K562 (cell line): ENCODE data around the gene RIPOR2. TPM values are rescaled to one million over a fixed set of nuclear protein-coding genes. Genes with fewer than 3 reads are reported as not detected.
A peak's percentile ranks its signal among the peaks of the same experiment; 100 is the strongest.

Experiments used
- ADNP ChIP-seq: fragments of 200-800 bp; sonication (Bioruptor generic); IDR thresholded peaks from 2 replicates; pipeline ENCODE4 v1.6.1; 2016; ENCODE audit warnings: missing genetic modification characterization, missing compliant biosample characterization
- HEY1 ChIP-seq: fragments of 250-450 bp; sonication (Bioruptor Pico); IDR thresholded peaks from 2 replicates; pipeline ENCODE4 v1.5.0; 2020; ENCODE audit warnings: mild to moderate bottlenecking, moderate library complexity, borderline replicate concordance
- MEF2A ChIP-seq: IDR thresholded peaks from 2 replicates; pipeline ENCODE4 v1.6.1; 2011; ENCODE audit warnings: low read depth, mild to moderate bottlenecking, low read length, moderate library complexity; ENCODE audit not compliant: control insufficient read depth
- SMARCC2 ChIP-seq: fragments of 450-650 bp; IDR thresholded peaks from 2 replicates; pipeline ENCODE4 v1.6.1; 2017; ENCODE audit warnings: antibody characterized with exemption, moderate library complexity, mild to moderate bottlenecking, low read depth
- SPI1 ChIP-seq: IDR thresholded peaks from 2 replicates; pipeline ENCODE4 v1.6.1; 2011; ENCODE audit warnings: low read depth, low read length, control low read depth, borderline replicate concordance
- TAL1 ChIP-seq: fragments of 450-650 bp; IDR thresholded peaks from 2 replicates; pipeline ENCODE4 v1.6.1; 2016; ENCODE audit warnings: mild to moderate bottlenecking
- ZNF695 ChIP-seq: fragments of 450-650 bp; formaldehyde crosslinking; IDR thresholded peaks from 2 replicates; pipeline ENCODE4 v1.4.0; 2020; ENCODE audit warnings: mild to moderate bottlenecking, moderate library complexity
- polyA plus RNA-seq, 8 experiments: library from polyadenylated mRNA; depleted of rRNA in 4 of 8; stranded (reverse) in 5 of 8; unstranded in 3 of 8; fragments of >200 nt; fragmentation: Nextera tagmentation in 2 of 8; fragmentation: Illumina TruSeq in 1 of 8; extraction: Ambion mirVana in 2 of 8; extraction: Trizol in 1 of 8; gene quantifications; 2 replicates each; pipeline versions ENCODE4 v1.2.1 to v1.2.3, GENCODE V29; 2011 to 2014; ENCODE audit warnings: inconsistent platforms in 1 of 8, missing spikeins in 1 of 8
- total RNA-seq, 7 experiments: library from RNA; depleted of rRNA in 6 of 7; stranded (reverse); fragments of >200 nt in 6 of 7; fragmentation: Illumina TruSeq in 2 of 7; extraction: Trizol in 2 of 7; gene quantifications; 2 replicates each; pipeline versions ENCODE4 v1.2.1 to v1.2.3, GENCODE V29; 2011 to 2021; ENCODE audit warnings: low replicate concordance in 1 of 7
- TF ChIP-seq, protein P1 (sequence below), 2 experiments: fragments of 450-650 bp; IDR thresholded peaks; 2 replicates each; pipeline ENCODE4 v1.6.1; 2016; ENCODE audit warnings: mild to moderate bottlenecking in 2 of 2, borderline replicate concordance in 1 of 2, low read depth in 1 of 2, moderate library complexity in 1 of 2
- TF ChIP-seq, protein P2 (sequence below): IDR thresholded peaks from 2 replicates; pipeline ENCODE4 v1.6.1; 2011; ENCODE audit not compliant: insufficient read length; ENCODE audit errors: extremely low read depth
- TF ChIP-seq, protein P3 (sequence below): sonication (generic); formaldehyde crosslinking; IDR thresholded peaks from 2 replicates; pipeline ENCODE4 v1.8.0; 2022; ENCODE audit warnings: mild to moderate bottlenecking, missing genetic modification reagents
- TF ChIP-seq, protein P4 (sequence below): fragments of 250-450 bp; sonication (Bioruptor Pico); IDR thresholded peaks from 2 replicates; pipeline ENCODE4 v1.8.0; 2022; ENCODE audit warnings: inconsistent platforms, mild to moderate bottlenecking, moderate library complexity, borderline replicate concordance

The RIPOR2 gene
- total and polyA plus RNA-seq, 9 of the 15 experiments (the other 6 are each of a cell fraction or from before 2014, with no cell fraction given) = 0.04 to 1.0 (median 0.47) TPM; not detected in 2

DNA sequence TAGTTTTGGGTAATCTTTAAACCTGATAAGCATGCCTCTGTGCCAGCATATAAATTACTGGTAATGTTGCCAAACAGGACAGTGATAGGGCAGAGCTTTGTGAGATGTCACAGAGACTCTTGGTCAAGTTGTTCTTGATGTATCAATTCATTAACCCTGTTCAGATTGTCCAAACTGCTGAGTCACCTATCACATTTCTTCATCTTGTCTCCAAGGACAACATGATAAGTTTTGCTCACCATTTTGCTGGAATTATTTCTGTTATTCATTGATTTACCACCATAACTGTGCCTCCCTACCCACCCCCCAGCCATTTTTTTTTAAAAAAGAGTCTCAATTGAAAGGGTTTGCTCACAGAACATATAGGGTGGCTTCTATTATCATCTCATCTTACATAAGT is 180.5 kb downstream of the RIPOR2 start (continued):
- TF ChIP-seq, protein P1, sequence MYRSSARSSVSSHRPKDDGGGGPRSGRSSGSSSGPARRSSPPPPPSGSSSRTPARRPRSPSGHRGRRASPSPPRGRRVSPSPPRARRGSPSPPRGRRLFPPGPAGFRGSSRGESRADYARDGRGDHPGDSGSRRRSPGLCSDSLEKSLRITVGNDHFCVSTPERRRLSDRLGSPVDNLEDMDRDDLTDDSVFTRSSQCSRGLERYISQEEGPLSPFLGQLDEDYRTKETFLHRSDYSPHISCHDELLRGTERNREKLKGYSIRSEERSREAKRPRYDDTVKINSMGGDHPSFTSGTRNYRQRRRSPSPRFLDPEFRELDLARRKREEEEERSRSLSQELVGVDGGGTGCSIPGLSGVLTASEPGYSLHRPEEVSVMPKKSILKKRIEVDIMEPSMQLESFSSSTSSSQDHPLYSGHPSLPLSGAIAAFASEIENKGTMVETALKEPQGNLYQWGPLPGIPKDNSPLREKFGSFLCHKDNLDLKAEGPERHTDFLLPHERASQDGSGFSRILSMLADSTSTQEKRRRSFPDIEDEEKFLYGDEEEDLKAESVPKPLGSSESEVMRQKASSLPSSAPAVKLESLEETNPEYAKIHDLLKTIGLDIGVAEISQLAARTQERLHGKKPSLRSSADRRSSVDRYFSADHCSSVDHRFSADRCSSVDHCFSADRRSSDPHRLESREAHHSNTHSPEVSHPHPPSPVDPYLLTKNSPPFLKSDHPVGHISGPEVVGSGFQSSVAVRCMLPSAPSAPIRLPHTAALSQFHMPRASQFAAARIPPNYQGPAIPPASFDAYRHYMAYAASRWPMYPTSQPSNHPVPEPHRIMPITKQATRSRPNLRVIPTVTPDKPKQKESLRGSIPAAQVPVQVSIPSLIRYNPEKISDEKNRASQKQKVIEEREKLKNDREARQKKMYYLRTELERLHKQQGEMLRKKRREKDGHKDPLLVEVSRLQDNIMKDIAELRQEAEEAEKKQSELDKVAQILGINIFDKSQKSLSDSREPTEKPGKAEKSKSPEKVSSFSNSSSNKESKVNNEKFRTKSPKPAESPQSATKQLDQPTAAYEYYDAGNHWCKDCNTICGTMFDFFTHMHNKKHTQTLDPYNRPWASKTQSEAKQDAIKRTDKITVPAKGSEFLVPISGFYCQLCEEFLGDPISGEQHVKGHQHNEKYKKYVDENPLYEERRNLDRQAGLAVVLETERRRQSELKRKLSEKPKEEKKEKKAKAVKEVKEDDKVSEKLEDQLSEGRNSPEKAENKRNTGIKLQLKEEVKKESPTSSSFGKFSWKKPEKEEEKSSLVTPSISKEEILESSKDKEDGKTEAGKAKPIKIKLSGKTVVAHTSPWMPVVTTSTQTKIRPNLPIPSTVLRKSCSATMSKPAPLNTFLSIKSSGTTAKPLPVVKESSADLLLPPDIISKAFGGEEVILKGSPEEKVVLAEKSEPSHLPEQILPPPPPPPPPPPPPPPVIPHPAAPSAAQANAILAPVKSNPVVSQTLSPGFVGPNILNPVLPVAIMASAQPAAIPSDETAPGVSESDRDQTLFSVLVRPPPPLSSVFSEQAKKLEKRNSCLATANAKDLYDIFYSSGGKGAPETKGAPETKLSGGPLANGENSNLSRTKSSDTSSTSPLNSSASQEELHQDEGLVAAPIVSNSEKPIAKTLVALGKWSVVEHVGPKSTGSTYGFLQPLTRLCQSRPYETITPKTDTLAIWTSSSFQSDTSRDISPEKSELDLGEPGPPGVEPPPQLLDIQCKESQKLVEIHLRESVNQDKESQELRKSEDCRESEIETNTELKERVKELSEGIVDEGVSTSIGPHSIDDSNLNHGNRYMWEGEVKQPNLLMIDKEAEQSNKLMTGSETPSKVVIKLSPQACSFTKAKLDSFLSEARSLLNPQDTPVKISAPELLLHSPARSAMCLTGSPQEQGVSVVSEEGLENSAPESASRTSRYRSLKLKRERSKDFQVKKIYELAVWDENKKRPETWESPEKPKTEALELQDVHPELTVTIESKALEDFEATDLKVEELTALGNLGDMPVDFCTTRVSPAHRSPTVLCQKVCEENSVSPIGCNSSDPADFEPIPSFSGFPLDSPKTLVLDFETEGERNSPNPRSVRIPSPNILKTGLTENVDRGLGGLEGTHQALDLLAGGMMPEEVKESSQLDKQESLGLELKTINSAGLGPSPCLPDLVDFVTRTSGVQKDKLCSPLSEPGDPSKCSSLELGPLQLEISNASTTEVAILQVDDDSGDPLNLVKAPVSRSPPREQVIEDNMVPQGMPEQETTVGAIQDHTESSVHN (IDR thresholded peaks at IDR 0.05; ENCODE audit: borderline replicate concordance in 1 of 2, low read depth in 1 of 2) = no peak
- TF ChIP-seq, protein P2, sequence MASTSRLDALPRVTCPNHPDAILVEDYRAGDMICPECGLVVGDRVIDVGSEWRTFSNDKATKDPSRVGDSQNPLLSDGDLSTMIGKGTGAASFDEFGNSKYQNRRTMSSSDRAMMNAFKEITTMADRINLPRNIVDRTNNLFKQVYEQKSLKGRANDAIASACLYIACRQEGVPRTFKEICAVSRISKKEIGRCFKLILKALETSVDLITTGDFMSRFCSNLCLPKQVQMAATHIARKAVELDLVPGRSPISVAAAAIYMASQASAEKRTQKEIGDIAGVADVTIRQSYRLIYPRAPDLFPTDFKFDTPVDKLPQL = no peak
- TF ChIP-seq ADNP (tag) (0 out of 2 replicates have a peak, but pooled peaks have one; percentile 24), TAL1 (no peak), SMARCC2 (0 out of 2 replicates have a peak, but pooled peaks have one; percentile 26), ZNF695 (CRISPR knock-in tag) (no peak), HEY1 (CRISPR knock-in tag) (no peak), SPI1 (no peak), MEF2A (no peak)
- TF ChIP-seq, protein P3, sequence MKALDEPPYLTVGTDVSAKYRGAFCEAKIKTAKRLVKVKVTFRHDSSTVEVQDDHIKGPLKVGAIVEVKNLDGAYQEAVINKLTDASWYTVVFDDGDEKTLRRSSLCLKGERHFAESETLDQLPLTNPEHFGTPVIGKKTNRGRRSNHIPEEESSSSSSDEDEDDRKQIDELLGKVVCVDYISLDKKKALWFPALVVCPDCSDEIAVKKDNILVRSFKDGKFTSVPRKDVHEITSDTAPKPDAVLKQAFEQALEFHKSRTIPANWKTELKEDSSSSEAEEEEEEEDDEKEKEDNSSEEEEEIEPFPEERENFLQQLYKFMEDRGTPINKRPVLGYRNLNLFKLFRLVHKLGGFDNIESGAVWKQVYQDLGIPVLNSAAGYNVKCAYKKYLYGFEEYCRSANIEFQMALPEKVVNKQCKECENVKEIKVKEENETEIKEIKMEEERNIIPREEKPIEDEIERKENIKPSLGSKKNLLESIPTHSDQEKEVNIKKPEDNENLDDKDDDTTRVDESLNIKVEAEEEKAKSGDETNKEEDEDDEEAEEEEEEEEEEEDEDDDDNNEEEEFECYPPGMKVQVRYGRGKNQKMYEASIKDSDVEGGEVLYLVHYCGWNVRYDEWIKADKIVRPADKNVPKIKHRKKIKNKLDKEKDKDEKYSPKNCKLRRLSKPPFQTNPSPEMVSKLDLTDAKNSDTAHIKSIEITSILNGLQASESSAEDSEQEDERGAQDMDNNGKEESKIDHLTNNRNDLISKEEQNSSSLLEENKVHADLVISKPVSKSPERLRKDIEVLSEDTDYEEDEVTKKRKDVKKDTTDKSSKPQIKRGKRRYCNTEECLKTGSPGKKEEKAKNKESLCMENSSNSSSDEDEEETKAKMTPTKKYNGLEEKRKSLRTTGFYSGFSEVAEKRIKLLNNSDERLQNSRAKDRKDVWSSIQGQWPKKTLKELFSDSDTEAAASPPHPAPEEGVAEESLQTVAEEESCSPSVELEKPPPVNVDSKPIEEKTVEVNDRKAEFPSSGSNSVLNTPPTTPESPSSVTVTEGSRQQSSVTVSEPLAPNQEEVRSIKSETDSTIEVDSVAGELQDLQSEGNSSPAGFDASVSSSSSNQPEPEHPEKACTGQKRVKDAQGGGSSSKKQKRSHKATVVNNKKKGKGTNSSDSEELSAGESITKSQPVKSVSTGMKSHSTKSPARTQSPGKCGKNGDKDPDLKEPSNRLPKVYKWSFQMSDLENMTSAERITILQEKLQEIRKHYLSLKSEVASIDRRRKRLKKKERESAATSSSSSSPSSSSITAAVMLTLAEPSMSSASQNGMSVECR (CRISPR knock-in tag) = no peak
- TF ChIP-seq, protein P4, sequence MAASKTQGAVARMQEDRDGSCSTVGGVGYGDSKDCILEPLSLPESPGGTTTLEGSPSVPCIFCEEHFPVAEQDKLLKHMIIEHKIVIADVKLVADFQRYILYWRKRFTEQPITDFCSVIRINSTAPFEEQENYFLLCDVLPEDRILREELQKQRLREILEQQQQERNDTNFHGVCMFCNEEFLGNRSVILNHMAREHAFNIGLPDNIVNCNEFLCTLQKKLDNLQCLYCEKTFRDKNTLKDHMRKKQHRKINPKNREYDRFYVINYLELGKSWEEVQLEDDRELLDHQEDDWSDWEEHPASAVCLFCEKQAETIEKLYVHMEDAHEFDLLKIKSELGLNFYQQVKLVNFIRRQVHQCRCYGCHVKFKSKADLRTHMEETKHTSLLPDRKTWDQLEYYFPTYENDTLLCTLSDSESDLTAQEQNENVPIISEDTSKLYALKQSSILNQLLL (CRISPR knock-in tag) = no peak
